Measurements from ENCODE around the gene ZCCHC3.
"Not testable (repeated sequence)": the region's sequence is repeated elsewhere in the genome, so short reads cannot be mapped to it uniquely, and the experiment has no call there.

The ZCCHC3 gene, protein sequence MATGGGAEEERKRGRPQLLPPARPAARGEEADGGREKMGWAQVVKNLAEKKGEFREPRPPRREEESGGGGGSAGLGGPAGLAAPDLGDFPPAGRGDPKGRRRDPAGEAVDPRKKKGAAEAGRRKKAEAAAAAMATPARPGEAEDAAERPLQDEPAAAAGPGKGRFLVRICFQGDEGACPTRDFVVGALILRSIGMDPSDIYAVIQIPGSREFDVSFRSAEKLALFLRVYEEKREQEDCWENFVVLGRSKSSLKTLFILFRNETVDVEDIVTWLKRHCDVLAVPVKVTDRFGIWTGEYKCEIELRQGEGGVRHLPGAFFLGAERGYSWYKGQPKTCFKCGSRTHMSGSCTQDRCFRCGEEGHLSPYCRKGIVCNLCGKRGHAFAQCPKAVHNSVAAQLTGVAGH

DNA sequence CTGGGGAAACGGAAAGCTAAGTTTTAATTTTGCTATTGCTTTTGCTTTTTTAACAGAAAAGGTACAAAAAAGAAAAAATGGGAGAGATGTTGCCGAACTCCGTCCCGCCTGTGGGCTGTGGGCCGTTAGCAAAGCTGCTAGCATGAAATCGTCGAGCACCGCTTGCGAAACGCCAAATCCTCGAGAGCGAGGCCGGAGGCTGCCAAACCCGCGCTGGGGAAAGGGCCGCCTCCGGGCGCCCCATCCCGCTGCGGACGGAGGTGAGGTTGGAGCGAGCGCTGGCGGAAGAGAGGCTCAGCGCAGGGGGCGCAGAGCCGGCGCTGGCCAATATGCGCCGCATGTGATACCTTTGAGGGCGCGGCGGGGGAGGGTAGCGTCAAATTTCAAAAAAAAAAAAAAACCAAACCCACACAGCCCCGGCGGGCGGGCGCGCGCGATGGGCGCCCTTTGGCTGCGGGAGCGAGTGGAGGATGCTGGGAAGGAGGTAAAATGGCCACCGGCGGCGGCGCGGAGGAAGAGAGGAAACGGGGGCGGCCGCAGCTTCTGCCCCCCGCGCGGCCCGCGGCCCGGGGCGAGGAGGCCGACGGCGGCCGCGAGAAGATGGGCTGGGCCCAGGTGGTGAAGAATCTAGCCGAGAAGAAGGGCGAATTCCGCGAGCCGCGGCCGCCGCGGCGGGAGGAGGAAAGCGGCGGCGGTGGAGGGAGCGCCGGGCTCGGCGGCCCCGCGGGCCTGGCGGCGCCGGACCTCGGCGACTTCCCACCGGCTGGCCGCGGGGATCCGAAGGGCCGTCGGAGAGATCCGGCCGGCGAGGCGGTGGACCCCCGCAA lies at the start of gene ZCCHC3:
Gene ZCCHC3 (plus strand): TSS at position 473 of the 827 bp plus-strand sequence. CDS start 17 bp downstream, at position 490.
- peak; percentile 84 to 86 for DNase-seq

DNA sequence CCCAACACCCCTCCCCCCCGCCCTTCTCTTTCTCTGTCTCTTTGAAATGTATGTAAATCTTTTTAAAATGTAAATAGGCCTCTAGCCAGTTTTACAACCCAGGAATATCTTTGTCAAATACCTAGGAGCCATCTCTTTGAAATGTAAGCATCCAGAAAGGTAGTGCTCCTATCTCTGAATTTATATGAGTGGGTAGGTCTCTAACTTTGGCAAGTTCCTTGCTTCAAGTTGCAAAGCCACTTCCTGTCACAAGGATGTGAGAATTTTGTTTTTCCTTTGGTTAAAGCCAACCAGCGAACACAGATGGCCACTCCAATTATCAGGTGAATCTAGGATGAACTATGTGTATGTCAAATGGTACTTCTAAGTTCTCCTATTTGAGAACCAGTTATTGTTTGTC lies 46.0 kb upstream of the ZCCHC3 start:
- DNase-seq: no peak

DNA sequence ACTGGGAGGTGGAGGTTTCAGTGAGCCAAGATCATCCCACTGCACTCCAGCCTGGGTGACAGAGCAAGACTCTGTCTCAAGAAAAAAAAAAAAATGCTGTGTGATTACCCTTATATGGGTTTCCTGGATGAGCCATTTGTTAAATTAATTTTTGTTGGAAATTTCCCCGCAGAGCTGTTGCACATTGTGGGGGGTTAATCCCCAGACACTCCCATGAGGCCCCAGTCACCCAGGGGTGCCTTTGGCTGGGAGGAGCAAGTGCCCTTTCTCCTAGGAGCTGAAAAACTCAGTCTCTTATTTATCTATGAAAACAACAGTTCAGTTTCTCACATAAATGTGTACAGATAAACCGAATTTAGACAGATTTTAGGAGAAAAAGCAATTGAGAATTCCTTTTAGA lies 44.6 kb upstream of the ZCCHC3 start:
- no peak for DNase-seq

DNA sequence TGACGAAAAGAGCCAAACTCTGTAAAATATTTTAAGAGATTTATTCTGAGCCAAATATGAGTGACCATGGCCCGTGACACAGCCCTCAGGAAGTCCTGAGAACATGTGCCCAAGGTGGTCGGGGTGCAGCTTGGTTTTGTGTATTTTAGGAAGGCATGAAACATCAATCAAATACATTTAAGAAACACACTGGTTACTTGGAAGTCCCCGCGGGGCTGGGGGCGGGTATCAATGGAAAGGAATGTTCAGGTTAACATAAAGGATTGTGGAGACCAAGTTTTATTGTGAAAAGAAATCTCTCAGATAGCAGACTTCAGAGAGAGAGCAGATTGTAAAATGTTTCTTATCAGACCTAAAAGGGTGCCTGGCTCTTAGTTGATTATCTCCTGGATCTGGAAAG lies 43.9 kb upstream of the ZCCHC3 start:
- DNase-seq: not testable (repeated sequence)

DNA sequence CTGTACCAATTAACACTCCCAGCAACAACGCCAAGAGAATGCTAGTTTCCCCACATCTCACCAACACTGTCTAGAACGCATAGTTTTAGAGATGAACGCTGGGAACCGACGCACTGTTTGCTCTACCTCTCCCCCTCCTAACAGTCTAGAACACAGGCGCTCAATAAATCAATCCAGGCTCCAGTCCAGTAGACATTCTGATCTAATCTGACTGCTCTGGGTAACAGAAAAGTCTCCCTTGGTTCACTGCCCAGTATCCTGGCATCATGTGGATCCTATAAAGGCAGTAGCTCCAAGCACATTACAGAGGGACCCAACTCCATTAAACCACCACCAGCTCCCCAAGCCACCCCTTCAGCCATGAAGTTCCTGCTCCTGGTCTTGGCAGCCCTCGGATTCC lies 40.0 kb upstream of the ZCCHC3 start, which contains the start of gene DEFB132:
Gene DEFB132 (plus strand): TSS at position 306 of the 400 bp plus-strand sequence. CDS start 55 bp downstream, at position 361.
- DNase-seq: no peak

DNA sequence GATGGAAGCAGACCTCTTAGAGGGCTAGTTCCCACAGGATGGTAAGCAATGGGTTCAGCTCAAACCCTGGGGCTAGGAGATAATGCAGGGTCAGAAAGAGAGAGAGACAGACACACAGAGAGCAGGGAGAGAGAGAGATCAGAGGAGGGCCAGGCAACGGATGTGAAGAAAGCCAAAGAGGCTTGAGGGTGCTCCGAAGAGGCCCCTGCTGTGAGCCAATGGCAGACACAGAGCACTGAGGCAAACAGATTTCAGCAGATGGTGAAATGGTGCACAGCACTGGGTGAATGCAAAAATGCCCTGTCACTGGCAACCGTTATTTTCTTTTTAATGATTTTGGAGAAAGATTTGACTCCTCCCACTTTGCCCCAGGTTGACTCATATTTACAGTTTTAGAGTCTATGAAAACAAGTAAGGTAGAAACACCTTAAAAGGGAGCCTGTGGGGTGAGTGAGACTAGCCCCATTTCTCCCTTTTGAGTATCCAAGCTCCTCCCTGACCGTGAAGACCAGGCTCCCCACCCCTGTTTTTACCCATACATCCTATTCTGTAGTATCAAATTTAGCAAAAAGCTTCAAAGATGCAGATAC lies 39.0 kb upstream of the ZCCHC3 start:
- DNase-seq: no peak

DNA sequence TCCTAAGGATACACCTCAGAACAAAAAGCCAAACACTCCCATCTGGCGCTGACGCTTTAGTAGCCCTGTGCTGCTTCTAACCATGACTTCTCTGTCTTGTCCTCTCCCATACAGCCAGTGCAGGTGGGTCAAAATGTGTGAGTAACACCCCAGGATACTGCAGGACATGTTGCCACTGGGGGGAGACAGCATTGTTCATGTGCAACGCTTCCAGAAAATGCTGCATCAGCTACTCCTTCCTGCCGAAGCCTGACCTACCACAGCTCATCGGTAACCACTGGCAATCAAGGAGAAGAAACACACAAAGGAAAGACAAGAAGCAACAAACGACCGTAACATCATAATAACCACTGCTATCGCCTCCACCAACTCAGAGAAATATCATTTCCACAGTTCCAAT lies 38.4 kb upstream of the ZCCHC3 start:
- no peak for DNase-seq

DNA sequence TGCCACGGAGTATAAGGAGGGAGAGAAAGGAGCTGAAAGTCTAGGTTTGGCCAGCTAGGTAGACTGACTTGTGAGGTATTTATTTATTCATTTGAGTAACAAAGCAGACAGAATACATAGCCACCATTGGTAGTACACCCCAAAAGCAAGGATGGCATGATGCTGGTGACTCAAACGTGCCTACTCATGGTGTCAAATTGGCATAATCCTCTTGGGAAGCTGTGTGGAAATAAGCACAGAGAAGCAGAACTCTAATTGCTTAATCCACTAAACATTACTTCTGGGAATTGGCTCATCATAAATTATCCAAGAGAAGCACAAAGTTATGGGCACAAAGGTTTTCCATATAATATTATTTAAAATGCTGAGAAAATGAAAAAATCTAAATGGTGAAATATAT lies 37.4 kb upstream of the ZCCHC3 start:
- no peak for DNase-seq

DNA sequence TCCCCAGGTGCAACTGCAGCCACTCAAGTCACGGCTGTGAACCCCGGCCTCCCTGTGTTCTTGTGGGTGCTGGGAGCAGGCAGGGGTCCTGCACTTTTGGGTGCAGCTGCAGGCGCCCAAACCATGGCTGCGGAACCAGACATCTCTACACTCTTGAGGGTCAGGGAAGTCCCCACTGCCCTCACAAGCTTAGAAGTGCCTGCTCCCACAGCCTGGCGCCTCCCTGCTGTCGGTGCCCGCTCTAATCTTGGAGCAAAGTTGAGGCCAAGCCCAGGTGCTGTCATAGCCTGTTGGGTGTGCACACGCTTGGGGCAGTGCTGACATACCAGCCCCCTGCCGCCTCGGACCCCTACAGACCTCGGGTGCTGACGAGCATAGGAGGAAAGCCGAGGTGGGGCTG lies 33.7 kb upstream of the ZCCHC3 start:
- no peak for DNase-seq

DNA sequence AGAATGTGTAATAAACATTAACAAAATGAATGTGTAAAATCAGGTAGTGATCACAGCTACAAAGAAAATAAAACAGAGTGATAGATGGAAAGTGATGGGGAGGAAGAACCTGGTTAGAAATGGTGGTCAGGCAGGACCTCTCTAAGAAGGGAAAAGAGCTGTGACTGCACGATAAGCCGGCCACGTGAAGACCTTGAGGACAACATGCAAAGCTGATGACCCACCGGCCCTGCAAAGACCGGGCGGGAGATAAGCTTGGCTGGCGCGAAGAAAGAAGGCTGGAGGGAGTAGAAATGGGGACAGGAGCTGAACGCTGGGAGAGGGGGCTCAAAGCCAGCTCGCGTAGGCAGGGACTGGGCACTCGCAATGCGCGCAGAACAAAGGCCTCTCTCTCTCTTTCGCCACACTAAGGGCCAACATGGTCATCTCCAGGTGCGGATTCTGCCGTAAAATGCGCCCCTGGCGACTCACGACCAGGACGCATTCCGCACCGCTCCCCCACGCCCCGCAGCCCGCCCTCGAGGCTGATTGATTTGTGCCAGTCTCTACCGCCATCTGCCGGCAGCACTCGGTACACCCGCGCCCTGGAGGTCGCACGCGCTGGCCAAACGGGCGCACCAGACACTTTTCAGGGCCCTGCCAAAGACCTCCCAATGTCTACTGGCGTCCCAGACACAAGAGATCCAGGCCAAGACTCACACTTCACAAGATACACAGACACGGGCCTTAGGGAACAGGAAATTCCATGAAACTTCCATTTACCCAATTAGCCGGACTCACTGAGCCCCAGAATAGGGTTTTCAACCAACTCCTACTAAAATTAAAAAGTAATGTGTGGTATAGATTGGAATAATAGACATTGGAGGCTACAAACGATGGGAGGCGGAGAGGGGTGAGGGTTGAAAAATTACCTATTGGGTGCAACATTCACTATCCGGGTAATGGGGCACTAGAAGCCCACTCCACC lies 30.5 kb upstream of the ZCCHC3 start:
- DNase-seq: peak; percentile 86

DNA sequence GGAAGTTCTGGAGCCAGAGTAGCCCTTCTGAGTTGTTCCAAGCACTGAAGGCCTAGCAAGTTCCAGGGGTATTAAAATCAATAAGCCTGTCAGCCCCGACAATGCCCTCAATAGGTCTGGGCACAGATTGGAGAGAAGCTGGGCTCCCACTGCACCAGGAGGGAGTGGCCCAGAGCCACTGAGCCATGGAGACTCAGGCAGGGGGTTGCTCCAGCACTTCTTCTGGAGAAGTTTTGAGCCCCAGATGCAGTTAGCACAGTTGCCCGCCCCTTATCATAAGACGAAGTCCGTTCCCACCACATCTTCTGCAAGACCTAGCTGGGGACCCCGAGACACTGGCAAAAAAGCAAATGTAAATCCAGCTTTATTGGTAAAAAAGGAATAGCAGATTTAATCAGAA lies 26.9 kb upstream of the ZCCHC3 start:
- DNase-seq: no peak

DNA sequence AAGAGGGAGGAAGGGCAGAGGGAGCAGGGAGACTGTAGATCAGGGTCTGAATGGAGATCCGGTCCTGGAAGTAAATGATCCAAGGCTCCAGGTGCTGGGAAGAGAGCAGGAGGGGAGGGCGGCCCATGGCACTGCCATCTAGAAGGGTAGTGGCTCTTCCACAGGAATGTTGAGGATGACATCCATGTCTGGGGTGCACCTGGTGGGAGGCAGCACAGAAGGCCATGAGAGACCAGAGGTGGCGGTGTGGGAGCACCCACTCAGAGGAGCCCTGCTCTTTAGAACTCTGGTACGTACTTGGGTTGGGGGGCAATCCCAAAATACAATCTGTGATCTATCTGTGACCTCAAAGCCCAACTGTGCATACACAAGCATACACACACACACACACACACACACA lies 26.3 kb upstream of the ZCCHC3 start:
- DNase-seq: no peak

DNA sequence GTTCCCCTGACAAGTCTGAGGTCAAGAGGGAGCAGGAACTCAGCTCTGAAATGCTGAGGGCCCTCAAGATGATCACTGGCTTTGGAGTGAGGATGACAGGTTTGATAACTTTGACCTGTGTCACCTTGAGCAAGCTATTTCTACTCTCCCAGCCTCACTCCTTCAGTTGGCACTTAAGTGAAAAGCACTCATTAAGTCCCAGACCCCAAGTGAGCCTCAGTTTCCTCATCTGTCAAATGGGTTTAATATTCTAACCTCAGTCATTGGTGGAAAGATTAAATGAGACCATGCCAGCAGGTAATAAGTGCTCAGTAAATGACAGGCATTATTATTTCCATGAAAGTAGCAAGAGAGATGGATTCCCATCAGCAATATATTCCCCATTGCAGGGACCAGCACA lies 25.8 kb upstream of the ZCCHC3 start:
- no peak for DNase-seq

DNA sequence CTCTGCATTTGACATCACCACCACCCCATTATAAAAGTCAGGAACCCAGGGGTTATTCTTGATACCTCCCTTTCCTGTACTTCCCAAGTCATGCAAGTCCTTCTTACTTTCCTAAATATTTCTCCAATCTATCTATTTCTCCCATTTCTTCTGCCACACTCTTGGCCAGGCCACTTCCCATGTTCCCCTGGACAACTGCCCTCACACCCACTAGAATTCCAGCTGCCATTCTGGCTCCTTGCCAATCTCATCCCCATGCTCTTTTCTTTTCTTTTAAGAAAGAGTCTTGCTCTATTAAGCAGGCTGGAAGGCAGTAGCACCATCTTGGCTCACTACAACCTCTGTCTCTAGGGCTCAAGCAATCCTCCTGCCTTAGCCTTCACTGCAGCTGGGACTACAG lies 24.7 kb upstream of the ZCCHC3 start:
- DNase-seq: no peak

DNA sequence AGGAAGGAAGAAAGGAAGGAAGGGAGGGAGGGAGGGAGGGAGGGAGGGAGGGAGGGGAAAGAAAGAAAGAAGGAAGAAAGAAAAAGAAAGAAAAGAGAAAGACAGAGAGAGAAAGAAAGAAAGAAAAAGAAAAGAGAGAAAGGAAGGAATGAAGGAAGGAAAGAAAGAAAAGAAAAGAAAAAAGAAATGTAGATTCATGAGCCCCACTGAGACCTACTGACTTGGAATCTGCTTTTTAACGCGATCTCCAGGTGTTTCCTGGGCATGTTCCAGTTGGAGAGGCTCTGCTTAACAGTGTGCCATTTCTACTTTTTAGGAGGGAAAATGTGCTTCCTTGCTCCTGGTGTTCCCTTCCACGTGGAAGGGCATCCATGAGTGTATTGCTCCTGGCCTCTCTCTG lies 23.5 kb upstream of the ZCCHC3 start:
- no peak for DNase-seq

DNA sequence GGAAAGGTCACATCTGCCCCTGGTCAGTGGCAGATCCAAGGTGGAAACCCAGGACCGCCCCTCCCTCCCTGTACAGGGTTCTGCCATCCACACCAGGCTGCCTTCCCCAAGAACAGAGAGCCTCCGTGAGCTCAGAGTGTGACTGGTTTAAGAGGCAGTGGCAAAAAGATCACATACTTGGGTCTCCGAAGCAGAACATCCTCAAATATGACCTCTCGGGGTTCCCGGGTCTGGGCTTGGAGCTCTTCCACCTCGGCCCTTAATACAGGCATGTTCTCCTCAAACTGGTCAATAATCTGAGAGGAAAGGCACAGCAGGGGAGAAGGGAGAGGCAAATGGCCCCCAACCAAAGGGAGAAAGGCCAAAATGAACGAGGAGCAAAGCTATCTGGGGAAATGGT lies 21.6 kb upstream of the ZCCHC3 start:
- no peak for DNase-seq

DNA sequence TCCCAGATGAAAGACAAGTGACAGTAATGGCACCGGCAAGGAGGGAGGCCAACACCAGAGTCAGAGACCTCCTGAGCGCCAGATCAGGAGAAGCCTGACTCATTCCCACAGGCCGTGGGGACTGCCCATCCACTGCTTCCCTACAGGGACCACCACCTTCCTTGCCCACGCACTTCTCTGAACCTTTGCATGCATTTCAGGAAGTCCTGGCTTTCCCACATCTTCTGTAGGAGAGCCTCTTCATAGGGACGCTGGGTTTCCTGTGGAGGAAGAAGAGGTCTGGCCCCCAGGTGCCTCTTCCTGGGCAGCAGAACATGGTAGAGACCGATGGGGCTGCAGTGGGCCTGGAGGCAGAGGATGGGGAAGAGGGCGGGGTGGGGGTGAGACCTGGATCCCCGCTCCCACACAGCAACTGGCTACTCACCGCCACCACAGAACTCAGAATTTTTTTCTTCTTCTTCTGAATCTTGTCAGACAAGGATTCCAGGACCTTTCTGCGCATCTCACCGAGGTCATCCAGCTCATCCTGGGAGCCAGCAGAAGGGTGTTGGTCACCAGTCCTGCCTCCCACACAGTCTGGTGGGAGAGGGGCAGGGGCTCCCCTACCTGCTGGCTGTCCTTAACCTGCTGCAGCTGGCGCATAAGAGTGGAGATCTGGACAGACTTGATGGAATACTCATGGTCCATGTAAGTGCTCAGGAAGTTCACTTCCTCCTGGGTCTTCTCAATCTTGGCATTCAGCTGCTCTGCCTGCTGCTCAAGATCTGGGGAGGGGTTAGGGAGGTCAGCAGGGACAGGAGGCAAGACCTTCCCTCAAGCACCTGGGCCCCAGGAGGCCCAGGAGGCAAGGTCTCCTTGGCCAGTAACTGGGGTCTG lies 20.5 kb upstream of the ZCCHC3 start:
- no peak for DNase-seq

DNA sequence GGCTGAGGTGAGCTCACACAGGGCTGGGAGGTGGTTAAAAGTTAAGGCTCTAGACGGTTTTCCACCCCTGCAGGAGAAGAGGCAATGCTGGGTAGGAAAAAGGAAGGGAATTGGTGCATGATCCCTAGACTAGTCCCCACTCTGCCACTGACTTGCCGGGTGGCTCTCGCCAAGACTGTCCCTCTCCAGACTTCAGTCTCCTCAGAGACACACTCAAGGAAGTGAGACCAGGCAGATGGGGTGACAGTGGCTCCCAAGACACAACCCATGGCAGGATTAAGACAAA lies 19.9 kb upstream of the ZCCHC3 start:
- no peak for DNase-seq

DNA sequence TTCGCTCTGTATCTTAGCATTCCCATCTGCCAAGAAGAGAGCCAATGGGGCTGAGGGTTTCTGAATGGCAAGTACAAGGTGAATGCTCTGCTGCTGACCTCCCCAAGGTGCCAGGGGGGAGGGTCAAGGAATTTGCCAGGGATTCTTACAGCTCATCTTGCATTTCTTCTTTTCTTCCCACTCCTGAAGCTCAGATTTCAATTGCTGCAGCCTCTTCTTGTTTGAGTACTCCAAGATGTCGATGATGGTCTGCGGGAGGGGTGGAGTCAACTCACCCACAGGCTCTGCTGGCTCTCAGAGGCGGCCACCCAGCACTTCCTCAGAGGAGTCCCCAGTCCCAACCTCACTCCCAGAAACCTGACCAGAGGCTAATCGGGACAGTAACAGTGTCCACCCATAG lies 19.2 kb upstream of the ZCCHC3 start:
- no peak for DNase-seq

DNA sequence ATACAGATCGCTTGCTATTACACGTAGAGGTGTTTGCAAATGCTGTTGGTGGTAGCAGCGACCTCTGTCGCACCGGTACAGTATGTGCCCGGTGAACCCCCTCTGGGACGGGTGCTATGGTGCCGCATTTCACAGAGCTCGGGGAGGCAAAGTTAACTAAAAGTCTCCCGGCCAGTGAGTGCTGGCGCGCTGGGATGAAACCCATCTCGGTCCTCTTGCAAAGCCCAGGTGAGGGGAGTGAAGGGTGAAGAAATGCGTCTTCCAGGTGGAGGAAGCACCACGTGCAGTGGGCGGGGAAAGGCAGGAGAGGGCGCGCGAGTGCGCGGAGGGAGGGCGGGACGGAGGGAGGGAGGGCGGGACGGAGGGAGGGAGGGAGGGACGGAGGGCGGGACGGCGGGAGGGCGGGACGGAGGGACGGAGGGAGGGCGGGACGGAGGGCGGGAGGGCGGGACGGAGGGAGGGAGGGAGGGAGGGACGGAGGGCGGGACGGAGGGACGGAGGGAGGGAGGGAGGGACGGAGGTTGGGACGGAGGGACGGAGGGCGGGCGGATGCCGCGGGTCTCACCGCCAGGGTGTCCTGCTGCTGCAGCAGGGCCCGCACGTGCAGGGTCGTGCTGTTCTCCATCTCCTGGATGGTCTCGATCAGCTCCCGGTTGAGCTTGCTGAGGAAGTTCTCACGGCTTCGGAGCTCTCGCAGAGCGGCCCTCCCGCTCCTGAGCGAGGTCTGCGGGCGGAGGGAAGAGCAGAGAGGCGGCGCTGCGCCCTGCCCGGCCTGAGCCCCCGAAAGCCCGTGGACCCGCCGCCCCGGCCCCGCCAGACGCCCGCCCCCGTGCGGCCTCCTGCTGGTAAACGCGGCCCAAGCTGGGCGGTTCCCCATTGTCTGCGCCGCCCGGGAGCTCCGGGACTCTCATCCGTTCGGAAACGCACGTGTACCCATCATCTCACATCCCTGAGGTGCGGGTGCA lies 18.5 kb upstream of the ZCCHC3 start:
- DNase-seq: peak in 1 of 2 donors; percentile 63
